NOMO-1 (cell line): ENCODE measurements around the gene TP53.
"Not testable (repeated sequence)": the region's sequence is repeated elsewhere in the genome, so short reads cannot be mapped to it uniquely, and the experiment has no call there.

ENCODE experiments used
- DNase-seq, 2 experiments: peaks; one replicate each; lab custom pipeline; 2025; ENCODE audit not compliant: unreplicated experiment in 2 of 2; lab: John Stamatoyannopoulos, UW

The TP53 gene

DNA sequence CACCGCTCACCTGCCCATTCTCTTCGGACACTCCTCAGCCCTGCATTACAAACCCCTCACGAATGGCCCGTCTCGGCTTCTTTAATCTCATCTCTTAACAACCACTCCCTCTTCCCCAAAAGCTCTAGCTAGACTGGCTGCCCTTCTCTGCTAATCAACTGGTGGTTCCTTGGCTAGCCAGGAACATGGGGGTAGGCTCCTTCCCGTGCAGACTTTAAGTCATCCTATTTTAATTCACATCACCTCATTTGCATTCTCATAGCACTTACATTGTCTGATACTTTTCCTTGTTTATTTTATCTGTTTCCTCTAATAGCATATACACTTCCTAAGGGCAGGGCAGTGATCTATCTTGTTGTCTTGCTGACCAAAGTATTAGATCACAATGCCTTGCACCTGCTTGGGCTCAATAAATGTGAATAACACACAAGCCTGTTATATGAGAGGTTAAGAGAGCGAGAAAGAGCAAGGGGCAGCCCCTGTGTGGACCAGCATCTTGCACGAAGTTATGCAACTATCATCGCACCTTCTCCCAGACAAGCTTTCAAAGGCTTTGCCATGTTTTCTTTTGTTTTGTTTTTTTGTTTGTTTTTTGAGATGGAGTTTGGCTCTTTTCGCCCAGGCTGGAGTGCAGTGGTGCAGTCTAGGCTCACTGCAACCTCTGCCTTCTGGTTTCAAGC lies 9.8 kb downstream of the TP53 start:
- DNase-seq = no peak

GRCh38 chr17:7676533-7676932 lies 10.8 kb downstream of the TP53 start:
- DNase-seq = no peak

DNA sequence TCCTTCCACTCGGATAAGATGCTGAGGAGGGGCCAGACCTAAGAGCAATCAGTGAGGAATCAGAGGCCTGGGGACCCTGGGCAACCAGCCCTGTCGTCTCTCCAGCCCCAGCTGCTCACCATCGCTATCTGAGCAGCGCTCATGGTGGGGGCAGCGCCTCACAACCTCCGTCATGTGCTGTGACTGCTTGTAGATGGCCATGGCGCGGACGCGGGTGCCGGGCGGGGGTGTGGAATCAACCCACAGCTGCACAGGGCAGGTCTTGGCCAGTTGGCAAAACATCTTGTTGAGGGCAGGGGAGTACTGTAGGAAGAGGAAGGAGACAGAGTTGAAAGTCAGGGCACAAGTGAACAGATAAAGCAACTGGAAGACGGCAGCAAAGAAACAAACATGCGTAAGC lies 12.4 kb downstream of the TP53 start:
- no peak for DNase-seq

- peak in 1 of 2 experiments; percentile 21 for DNase-seq
Observed at GRCh38 chr17:7673239-7673638, 14.1 kb downstream of the TP53 start.

DNA sequence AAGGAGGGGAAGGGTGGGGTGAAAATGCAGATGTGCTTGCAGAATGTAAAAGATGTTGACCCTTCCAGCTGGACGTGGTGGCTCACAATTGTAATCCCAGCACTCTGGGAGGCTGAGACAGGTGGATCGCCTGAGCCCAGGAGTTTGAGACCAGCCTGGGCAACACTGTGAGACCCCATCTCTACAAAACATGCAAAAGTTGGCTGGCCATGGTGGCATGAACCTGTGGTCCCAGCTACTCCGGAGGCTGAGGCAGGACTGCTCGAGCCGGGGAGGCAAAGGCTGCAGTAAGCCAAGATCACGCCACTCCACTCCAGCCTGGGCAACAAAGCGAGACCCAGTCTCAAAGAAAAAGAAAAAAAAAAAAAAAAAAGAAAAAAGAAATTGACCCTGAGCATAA lies 18.8 kb downstream of the TP53 start:
- no peak for DNase-seq

DNA sequence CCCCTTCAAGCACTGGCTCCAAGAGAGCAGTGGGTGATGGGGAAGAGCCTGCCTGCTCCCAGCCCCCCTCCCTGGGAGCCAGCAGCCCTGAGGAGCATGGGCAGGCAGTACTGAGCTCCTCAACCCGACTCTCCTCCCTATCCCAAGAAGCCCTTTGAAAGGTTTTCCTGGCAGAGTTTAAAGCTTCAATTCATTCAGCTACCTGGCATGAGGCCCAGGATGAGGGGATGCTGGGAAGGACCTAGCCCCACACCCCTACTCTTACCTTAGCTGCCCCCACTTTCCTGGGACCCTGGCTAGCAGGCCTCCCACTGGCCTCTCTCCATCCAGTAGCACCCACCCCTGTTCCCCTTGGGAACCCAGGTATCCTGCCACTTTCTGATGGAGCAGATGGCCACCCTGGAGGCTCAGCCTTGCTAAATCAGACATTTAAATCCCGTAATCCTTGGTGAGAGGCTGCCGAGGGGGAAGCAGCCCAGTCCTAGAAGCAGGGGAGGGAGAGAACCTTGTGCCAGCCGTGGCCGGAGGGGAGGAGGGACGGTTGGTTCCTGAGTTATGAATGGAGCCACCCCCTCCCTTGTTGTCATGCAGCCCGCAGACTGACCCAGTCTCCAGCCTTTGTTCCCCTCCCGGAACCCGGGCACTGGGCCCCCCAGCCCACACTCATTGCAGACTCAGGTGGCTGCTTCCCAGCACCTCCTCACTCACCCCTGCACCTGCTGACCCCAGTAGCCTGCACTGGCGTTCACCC lies 19.5 kb downstream of the TP53 start:
- no peak for DNase-seq

GRCh38 chr17:7656958-7657609 lies 30.2 kb downstream of the TP53 start:
- DNase-seq = no peak

GRCh38 chr17:7655541-7655840 lies 31.8 kb downstream of the TP53 start:
- DNase-seq = no peak

- DNase-seq = no peak
Observed at GRCh38 chr17:7654832-7655540, 32.3 kb downstream of the TP53 start.

GRCh38 chr17:7652388-7653356 lies 34.6 kb downstream of the TP53 start:
- no peak for DNase-seq

GRCh38 chr17:7651665-7652387 lies 35.5 kb downstream of the TP53 start:
- DNase-seq = no peak

GRCh38 chr17:7651097-7651664 lies 36.1 kb downstream of the TP53 start:
- no peak for DNase-seq

DNA sequence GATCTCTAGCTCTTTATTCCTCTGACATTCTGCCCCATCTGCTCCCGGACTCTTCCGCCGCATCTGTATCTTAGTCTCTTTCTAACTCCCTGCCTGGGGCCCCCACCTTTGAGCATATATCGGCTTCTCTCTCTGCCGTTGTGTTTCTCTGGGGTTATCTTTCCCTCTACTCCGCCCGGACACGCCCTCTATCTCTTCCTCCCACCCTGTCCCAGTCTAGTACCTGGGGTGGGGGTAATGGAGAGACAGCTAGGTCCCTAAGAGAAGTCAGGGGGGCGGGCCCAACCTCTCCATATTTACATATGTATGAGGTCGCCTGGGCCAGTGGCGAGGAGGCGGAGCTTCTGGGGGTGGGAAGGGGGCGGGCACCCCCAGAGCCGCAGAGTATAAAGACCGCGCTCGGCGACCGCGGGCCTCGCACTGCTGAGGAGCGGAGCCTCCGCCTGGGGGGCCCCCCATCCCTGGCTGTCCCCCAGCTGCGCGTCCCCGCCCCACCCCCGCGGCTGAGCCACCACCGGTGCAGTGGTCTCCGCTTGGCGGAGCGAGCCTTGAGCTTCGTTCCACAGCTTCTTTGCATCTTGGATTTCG lies 36.7 kb downstream of the TP53 start, which contains the start of gene ATP1B2:
Gene ATP1B2, plus strand, starts transcription at position 418 of the 588 bp plus-strand sequence. CDS start 593 bp downstream, outside the sequence.
- DNase-seq = peak; percentile 17 to 31

- no peak for DNase-seq
Observed at GRCh38 chr17:7647018-7647417, 40.3 kb downstream of the TP53 start.

DNA sequence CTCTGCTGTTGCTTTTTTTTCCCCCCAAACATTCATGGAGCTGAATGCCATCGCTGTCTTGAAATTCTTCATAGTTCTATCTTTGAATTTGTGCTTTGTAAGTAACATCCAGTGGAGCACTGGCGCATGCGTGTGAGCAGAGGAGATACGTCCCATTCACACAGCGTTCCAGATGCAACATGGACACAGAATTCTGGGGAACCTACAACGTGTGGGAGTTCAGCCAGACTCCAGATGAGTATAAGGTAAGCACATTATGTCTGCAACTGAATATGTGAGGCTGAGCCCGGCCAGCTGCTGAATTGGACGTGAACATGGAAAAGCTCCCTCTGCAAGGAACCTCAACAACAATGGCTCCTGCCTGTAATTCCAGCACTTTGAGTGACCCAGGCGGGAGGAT lies 40.8 kb downstream of the TP53 start:
- no peak for DNase-seq

GRCh38 chr17:7644775-7645174 lies 42.5 kb downstream of the TP53 start:
- peak; percentile 94 to 98 for DNase-seq

DNA sequence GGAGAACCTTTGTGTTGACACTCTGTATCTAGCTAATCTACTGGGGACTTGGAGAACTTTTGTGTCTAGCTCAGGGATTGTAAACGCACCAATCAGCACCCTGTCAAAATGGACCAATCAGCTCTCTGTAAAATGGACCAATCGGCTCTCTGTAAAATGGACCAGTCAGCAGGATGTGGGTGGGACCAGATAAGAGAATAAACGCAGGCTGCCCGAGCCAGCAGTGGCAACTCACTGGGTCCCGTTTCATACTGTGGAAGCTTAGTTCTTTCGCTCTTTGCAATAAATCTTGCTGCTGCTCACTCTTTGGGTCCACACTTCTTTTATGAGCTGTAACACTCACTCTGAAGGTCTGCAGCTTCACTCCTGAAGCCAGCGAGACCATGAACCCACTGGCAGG lies 45.7 kb downstream of the TP53 start:
- not testable (repeated sequence) for DNase-seq

GRCh38 chr17:7640783-7641182 lies 46.5 kb downstream of the TP53 start:
- no peak for DNase-seq

DNA sequence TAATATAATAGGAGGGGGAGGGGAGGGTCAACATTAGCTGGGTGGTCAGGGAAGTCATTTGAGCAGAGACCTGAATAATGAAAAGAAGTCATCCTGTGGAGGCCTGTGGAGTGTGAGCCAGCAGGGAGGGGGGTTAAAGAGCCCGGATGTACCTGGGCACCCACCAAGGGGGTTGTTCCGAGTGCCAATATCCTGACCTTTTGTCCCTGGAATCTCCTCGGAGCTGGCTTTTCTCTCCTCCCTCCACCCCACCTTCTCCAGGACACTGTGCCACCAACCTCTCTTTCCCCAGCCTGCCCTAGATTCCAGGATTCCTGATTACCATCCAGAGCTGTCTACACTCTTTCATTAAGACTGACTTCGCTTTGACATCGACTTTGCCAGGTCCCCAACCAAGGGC lies 51.1 kb downstream of the TP53 start:
- DNase-seq = no peak
